Measurements from ENCODE around the gene PLA2G6.

The PLA2G6 gene

GRCh38 chr22:38083931-38084631, 97.5 kb downstream of the PLA2G6 start, which contains the start of gene SLC16A8:
TSS of gene SLC16A8 (minus strand) at chr22:38084184. CDS start at chr22:38082873, 1,311 bp downstream.
- TF ChIP-seq CTCF (IDR thresholded peaks at IDR 0.05; ENCODE audit: extremely low read depth, insufficient read depth, missing control alignments) = no peak
- in situ Hi-C loops (cut with MboI; ENCODE audit: low pct_unique_long_range_greater_than_20kb, low sequenced_read_pairs, unreplicated experiment) = no loop called here
- no peak for DNase-seq (ENCODE audit: low spot score)

- in situ Hi-C loops (cut with MboI; ENCODE audit: low pct_unique_long_range_greater_than_20kb, low sequenced_read_pairs, unreplicated experiment) = no loop called here
- DNase-seq (ENCODE audit: low spot score) = no peak
- no peak for TF ChIP-seq CTCF (IDR thresholded peaks at IDR 0.05; ENCODE audit: extremely low read depth, insufficient read depth, missing control alignments)
Observed at GRCh38 chr22:38082986-38083710, 98.5 kb downstream of the PLA2G6 start.

- TF ChIP-seq CTCF (IDR thresholded peaks at IDR 0.05; ENCODE audit: extremely low read depth, insufficient read depth, missing control alignments) = no peak
- in situ Hi-C loops (cut with MboI; ENCODE audit: low pct_unique_long_range_greater_than_20kb, low sequenced_read_pairs, unreplicated experiment) = no loop called here
- DNase-seq (ENCODE audit: low spot score) = peak; percentile 59
Observed at GRCh38 chr22:38081941-38082828, 99.4 kb downstream of the PLA2G6 start.

GRCh38 chr22:38081636-38081940, 100.0 kb downstream of the PLA2G6 start:
- in situ Hi-C loops (cut with MboI; ENCODE audit: low pct_unique_long_range_greater_than_20kb, low sequenced_read_pairs, unreplicated experiment) = no loop called here
- TF ChIP-seq CTCF (IDR thresholded peaks at IDR 0.05; ENCODE audit: extremely low read depth, insufficient read depth, missing control alignments) = no peak
- DNase-seq (ENCODE audit: low spot score) = no peak

- in situ Hi-C loops (cut with MboI; ENCODE audit: low pct_unique_long_range_greater_than_20kb, low sequenced_read_pairs, unreplicated experiment) = no loop called here
- no peak for TF ChIP-seq CTCF (IDR thresholded peaks at IDR 0.05; ENCODE audit: extremely low read depth, insufficient read depth, missing control alignments)
- no peak for DNase-seq (ENCODE audit: low spot score)
Observed at GRCh38 chr22:38080850-38081635, 100.6 kb downstream of the PLA2G6 start.

GRCh38 chr22:38080474-38080849, 101.2 kb downstream of the PLA2G6 start:
- DNase-seq (ENCODE audit: low spot score) = no peak
- in situ Hi-C loops (cut with MboI; ENCODE audit: low pct_unique_long_range_greater_than_20kb, low sequenced_read_pairs, unreplicated experiment) = no loop called here
- TF ChIP-seq CTCF (IDR thresholded peaks at IDR 0.05; ENCODE audit: extremely low read depth, insufficient read depth, missing control alignments) = no peak
